GM23338 (cell line): ENCODE data around the gene FARSB.

Experiments
- CREB1 ChIP-seq: fragments of 250-450 bp; sonication (Bioruptor Pico); IDR thresholded peaks from 2 replicates; pipeline ENCODE4 v1.5.0; 2020; ENCODE audit warnings: low read depth, mild to moderate bottlenecking, moderate library complexity
- CTCF ChIP-seq, 2 experiments: fragments of 200-600 bp in 1 of 2; sonication (generic) in 1 of 2; conservative IDR thresholded peaks; 2 replicates each; pipeline versions ENCODE4 v1.5.1 to v1.6.1; 2016 to 2017; ENCODE audit warnings: antibody characterized with exemption in 2 of 2, low read depth in 2 of 2, mild to moderate bottlenecking in 2 of 2, moderate library complexity in 1 of 2
- ETS1 ChIP-seq: IDR thresholded peaks from 2 replicates; pipeline ENCODE4 v1.6.1; 2016; ENCODE audit warnings: antibody characterized with exemption
- EZH2 ChIP-seq: fragments of 200-600 bp; sonication (generic); IDR thresholded peaks from one replicate; pipeline ENCODE4 v1.8.0; 2017; ENCODE audit warnings: antibody characterized with exemption, mild to moderate bottlenecking, low read depth; ENCODE audit not compliant: unreplicated experiment
- EZH2phosphoT487 ChIP-seq: fragments of 200-600 bp; sonication (generic); IDR thresholded peaks from one replicate; pipeline ENCODE4 v1.8.1; 2018; ENCODE audit warnings: antibody characterized with exemption; ENCODE audit not compliant: unreplicated experiment
- JUNB ChIP-seq: IDR thresholded peaks from one replicate; pipeline ENCODE4 v1.6.1; 2016; ENCODE audit warnings: antibody characterized with exemption; ENCODE audit not compliant: unreplicated experiment
- NANOG ChIP-seq: IDR thresholded peaks from 2 replicates; pipeline ENCODE4 v1.6.1; 2016; ENCODE audit warnings: antibody characterized with exemption, borderline replicate concordance
- POLR2AphosphoS5 ChIP-seq: IDR thresholded peaks from 2 replicates; pipeline ENCODE4 v1.6.1; 2016; ENCODE audit warnings: antibody characterized with exemption, low read depth
- REST ChIP-seq: IDR thresholded peaks from one replicate; pipeline ENCODE4 v1.6.1; 2018; ENCODE audit warnings: antibody characterized with exemption; ENCODE audit not compliant: unreplicated experiment
- ZNF114 ChIP-seq: fragments of 250-450 bp; sonication (Bioruptor Pico); IDR thresholded peaks from 2 replicates; pipeline ENCODE4 v1.5.0; 2020; ENCODE audit warnings: mild to moderate bottlenecking, moderate library complexity
- ZNF462 ChIP-seq: fragments of 250-450 bp; sonication (Bioruptor Pico); IDR thresholded peaks from 2 replicates; pipeline ENCODE4 v1.5.0; 2020; ENCODE audit warnings: mild to moderate bottlenecking, moderate library complexity

GRCh38 chr2:222673883-222674282 lies 18.0 kb upstream of the FARSB start:
- TF ChIP-seq POLR2AphosphoS5 (no peak), CTCF (conservative IDR thresholded peaks at IDR 0.05; ENCODE audit: low read depth in 2 of 2) (no peak), EZH2 (no peak), REST (no peak), EZH2phosphoT487 (no peak), ZNF114 (CRISPR knock-in tag) (no peak), JUNB (no peak), CREB1 (CRISPR knock-in tag) (no peak), ETS1 (no peak), ZNF462 (no peak), NANOG (no peak)
